ENCODE measurements around the gene MMAB.

Gene MMAB

GRCh38 chr12:109513051-109513450 is 60.3 kb downstream of the MMAB start:
- no peak for TF ChIP-seq CTCF (IDR thresholded peaks at IDR 0.05; ENCODE audit: insufficient read depth, low read depth, low read length, missing control alignments)
- no peak for DNase-seq (ENCODE audit: low read depth)
- no peak overlapping the region for H3K4me3 ChIP-seq (ENCODE audit: low read length)

- DNase-seq (ENCODE audit: low read depth): no peak
- TF ChIP-seq CTCF (IDR thresholded peaks at IDR 0.05; ENCODE audit: insufficient read depth, low read depth, low read length, missing control alignments): no peak
- H3K4me3 ChIP-seq (ENCODE audit: low read length): no peak overlapping the region
These were observed 60.7 kb downstream of the MMAB start for GRCh38 chr12:109512608-109513007.

GRCh38 chr12:109510196-109510595 is 63.1 kb downstream of the MMAB start:
- TF ChIP-seq CTCF (IDR thresholded peaks at IDR 0.05; ENCODE audit: insufficient read depth, low read depth, low read length, missing control alignments): no peak
- DNase-seq (ENCODE audit: low read depth): no peak
- no peak overlapping the region for H3K4me3 ChIP-seq (ENCODE audit: low read length)

- no peak overlapping the region for H3K4me3 ChIP-seq (ENCODE audit: low read length)
- no peak for TF ChIP-seq CTCF (IDR thresholded peaks at IDR 0.05; ENCODE audit: insufficient read depth, low read depth, low read length, missing control alignments)
- no peak for DNase-seq (ENCODE audit: low read depth)
These were observed 69.2 kb downstream of the MMAB start for GRCh38 chr12:109504068-109504467.

All from epithelial cell of esophagus (primary cell).